Astrocyte of the spinal cord (primary cell): ENCODE data around the gene DAZAP1.

Experiments used
- DNase-seq: peaks from one replicate; pipeline ENCODE4 v3.0.0; 2011; ENCODE audit warnings: low read depth, low spot score
- H3K4me3 ChIP-seq: 2 replicates; pipeline ENCODE4 v1.5.1; 2011; ENCODE audit warnings: low read depth, mild to moderate bottlenecking, low read length, moderate library complexity
- CTCF ChIP-seq: IDR thresholded peaks from 2 replicates; pipeline ENCODE4 v1.5.1; 2012; ENCODE audit warnings: low read depth, mild to moderate bottlenecking, low read length, inconsistent platforms
- in situ Hi-C: cut with HindIII; loops from 2 replicates; pipeline ENCODE4 v1.10.0; 2017; ENCODE audit warnings: low sequenced_read_pairs

The DAZAP1 gene

GRCh38 chr19:1482361-1483130 lies 75.2 kb downstream of the DAZAP1 start:
- in situ Hi-C loops, result no loop called here
- no peak overlapping the region for H3K4me3 ChIP-seq
- DNase-seq, result no peak
- no peak for TF ChIP-seq CTCF

GRCh38 chr19:1483131-1483978 lies 76.0 kb downstream of the DAZAP1 start:
- DNase-seq, result no peak
- H3K4me3 ChIP-seq, result no peak overlapping the region
- in situ Hi-C loops, result no loop called here
- no peak for TF ChIP-seq CTCF

- in situ Hi-C loops, result no loop called here
- DNase-seq, result no peak
- H3K4me3 ChIP-seq, result no peak overlapping the region
These were observed 76.6 kb downstream of the DAZAP1 start for GRCh38 chr19:1483979-1484428.

More at GRCh38 chr19:1483979-1484428, 76.6 kb downstream of the DAZAP1 start:
- no peak for TF ChIP-seq CTCF
